Lung microvascular endothelial cell (primary cell): ENCODE results near the gene MORC1. TPM values are rescaled to one million over a fixed set of nuclear protein-coding genes. Genes with fewer than 3 reads are reported as not detected.
"Not testable (repeated sequence)": the region's sequence is repeated elsewhere in the genome, so short reads cannot be mapped to it uniquely, and the experiment has no call there.

Experiments
- DNase-seq, 2 donors: peaks; one replicate each; pipeline versions ENCODE4 v3.0.0 to v3.0.0-alpha.2; 2010; ENCODE audit warnings: low read depth in 2 of 2
- total RNA-seq: library from RNA; depleted of rRNA; stranded (reverse); fragments of >200 nt; gene quantifications from 2 replicates; pipeline ENCODE4 v1.2.1, GENCODE V29; 2014

MORC1 gene
- total RNA-seq, 1 donor from 2014 or later = not detected

DNA sequence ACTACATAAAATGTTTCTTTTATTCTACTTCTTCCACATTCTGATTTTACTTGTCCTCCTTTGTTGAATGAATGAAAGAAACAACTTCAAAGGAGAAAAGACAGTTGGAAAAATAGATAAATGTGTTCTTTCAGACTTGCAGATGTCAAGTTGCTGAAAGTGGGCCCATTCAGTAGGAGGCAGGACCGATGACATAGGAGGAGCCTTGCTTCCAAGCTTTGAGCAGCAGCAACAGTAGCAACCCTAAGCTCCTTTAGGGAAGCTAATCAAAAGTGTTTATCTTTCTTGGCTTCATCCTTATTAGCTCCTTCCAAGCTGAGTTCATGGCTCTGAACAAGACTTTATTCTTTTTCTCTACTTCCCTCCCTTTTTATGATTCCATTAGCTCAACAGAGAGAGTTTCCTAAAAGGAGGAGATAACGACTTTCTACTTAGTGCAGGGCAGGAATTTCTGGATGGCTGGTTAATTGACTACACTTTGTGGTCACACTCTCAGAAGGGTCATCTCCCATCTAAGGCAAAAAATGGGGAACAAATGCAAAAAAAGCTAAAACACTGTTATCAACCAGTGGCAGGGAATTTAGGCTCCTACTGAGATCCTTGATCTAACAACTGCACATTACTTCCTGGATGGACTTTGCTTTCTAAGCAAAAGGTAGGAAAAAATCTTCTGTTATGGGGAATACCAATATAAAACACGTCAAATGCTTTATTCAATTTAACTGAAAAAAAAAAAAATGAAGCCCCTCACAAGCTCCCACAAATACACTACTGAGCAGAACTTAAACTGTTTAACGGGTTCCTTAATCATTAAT lies 4.8 kb downstream of the MORC1 start:
- no peak for DNase-seq

- no peak for DNase-seq
Measured at GRCh38 chr3:109109574-109109973, 8.4 kb downstream of the MORC1 start.

- no peak for DNase-seq
Measured at GRCh38 chr3:109098079-109098644, 19.8 kb downstream of the MORC1 start.

GRCh38 chr3:109095166-109095565 lies 22.8 kb downstream of the MORC1 start:
- no peak for DNase-seq

- no peak for DNase-seq
Measured at GRCh38 chr3:109093561-109093960, 24.4 kb downstream of the MORC1 start.

DNA sequence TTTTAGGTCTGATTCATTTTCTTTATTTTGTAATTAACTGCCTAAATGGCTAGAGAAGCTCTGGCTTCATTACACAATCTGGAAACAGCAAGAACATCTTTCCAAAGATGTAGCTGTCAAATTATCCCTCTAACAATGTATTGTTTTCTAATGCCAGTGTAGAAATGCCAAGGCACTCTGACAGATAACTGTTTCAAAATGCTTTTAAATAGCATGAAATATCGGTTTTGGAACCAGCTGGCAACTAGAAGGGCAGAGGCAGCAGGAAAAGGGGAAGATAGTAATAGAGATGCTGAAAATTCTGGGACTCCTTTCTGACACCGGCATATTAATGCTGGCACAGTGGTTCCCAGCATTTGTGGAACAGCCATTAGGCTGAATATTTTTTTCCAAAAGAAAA lies 26.1 kb downstream of the MORC1 start:
- DNase-seq = no peak

DNA sequence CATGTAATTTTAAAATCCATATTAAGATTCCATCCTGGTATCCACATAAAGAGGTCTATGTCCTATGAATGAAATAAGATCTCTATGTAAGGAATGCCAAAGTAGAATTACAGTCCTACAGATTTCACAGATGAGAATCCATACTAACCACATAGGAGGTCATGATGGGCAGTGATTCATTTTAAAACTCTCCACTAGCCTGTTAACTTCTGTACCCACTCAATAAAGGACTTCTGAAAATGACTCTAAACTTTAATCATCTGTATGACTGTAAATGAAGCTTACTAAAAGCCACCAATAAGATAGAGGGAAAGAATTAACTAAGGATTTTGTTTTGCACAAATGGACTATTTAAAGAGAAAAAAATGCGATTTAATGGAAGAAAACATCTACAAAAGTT lies 28.7 kb downstream of the MORC1 start:
- no peak for DNase-seq

- peak; percentile 59 to 72 for DNase-seq
Measured at GRCh38 chr3:109081746-109082510, 36.0 kb downstream of the MORC1 start.

DNA sequence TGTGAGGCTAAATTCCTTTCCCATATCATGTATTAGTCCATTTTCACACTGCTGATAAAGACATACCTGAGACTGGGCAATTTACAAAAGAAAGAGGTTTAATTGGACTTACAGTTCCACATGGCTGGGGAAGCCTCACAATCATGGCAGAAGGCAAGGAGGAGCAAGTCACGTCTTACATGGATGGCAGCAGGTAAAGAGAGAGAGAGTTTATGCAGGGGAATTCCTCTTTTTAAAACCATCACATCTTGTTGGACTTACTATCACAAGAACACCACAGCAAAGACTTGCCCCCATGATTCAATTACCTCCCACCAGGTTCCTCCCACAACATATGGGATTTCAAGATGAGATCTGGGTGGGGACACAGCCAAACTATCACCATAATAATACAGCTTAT lies 37.8 kb downstream of the MORC1 start:
- DNase-seq = not testable (repeated sequence)

DNA sequence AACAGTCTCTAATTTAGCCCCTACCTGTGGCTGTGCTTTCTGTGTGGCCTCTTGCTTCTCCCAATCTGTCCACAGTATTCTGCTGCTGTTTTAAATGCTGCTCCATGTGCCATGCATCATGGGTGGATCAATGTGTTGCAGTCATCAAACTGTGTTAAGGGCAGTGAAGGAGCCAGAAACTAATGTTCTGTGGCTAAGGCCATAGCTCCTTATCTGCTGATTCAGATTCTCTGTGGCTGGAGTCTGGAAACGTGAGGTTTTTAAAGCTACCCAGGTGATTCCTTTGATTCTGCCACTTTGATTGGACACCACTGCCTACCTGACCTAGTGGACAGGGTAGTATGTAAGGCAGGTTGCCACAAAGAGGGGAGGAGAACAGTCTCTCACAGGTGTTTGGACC lies 44.8 kb downstream of the MORC1 start:
- DNase-seq = no peak

DNA sequence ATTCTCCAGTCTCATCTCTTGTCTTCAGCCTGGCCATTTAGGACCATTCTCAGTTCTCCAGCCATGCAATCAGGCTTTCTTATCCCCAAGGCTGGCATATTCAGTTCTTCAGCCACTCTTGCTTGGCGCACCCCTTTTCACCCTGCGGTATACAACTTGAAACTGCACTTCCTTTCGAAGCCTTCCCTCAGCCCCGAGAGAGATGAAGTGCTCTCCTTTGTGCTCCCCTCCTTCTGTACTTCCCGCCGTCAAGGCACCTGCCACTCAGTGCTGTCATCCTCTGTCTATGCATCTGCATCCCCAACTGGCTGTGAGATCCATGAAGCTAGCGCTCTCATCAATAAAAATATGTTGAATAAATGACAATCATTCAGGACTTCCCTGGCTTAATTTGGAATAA lies 45.7 kb downstream of the MORC1 start:
- DNase-seq = no peak

DNA sequence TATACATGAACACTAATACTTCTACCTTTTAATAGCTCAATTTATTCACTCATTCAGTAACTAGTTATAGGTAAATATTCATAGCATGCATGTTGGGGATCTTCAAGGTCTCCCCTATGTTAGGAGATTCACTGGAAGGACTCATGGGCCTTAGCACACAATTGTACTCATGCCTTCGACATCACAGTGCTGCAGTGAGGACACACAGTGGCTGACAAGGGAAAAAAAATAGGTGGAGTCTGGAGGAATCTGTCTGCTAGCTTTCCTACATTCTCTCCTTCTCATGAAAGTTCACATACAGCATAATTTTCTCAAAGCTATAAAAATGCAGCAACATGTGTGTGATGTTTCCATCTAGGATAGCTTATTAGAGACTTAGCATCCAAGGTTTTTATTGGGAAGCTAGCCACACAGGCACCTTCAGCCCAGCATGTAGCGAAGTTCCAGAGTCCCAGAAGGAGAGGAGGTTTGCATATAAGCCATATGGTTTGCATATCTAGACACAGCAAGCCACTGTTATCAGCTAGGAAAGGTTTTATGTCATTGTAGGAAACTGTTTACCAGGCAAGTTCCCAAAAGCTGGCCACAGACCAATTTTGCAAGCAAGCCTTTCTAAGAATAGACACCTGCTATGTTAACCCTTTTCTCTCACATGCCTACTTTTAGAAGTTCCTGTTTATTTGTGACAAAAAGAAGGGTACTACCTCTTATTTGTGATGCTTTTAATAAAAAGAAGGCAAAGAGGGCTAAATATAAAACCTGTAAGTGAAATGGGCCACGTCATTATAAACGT lies 46.4 kb downstream of the MORC1 start:
- no peak for DNase-seq

DNA sequence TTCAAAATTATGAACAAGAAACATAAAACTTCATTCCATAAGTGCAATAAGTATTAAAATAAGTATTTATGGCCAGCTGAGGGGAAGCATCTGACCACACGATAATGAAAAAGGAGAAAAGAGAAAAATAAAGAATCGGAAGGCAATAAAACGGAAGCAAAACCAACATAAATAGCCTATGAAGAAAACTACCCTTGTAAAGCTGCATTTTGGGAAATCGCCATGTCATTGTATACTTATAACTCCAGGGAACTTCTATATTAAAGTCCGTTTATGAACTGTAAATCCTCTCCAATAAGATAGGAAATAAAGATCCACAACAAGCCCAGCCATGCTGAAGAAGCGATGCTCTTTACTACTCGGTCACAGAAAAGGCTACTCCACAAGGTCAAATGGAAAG lies 47.7 kb downstream of the MORC1 start:
- DNase-seq = no peak

DNA sequence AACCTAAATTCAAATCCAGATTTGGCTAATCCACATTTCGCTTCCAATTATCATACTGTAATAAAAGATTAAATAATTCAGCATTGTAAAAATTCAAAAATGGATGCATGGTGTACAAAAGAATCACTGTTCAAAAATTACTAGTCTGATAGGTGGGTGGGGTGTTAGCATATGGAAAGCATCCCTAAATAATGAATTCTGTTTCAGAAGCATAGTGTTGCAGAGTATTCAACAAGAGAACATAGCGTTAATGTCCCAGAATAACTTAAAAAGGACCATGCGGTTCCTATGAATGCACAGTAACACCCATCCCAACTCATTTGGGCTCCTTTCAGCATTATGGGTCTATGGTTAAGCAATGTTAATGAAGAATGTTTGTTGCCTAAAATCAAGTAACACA lies 51.1 kb downstream of the MORC1 start:
- DNase-seq = no peak

GRCh38 chr3:109059264-109059663 lies 58.7 kb downstream of the MORC1 start:
- no peak for DNase-seq

DNA sequence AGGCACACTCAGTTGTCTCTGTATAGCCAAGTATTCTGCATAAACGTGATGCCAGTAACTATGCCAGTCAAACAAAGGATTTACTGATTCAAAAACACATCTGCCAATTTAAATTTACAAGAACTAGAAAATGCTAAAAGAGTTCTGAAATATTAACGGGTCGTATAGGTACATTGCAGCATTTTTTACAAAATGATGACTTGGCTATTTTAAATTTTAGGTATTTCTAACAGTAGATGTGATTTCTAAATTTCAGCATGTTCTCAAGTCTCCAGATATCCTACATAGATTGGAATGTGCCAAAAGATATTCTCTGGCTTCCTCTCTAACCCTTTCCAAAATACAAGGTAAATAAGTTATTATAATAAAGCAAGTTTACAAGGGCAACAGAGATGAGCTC lies 60.3 kb downstream of the MORC1 start:
- DNase-seq = no peak

GRCh38 chr3:109057056-109057455 lies 60.9 kb downstream of the MORC1 start:
- no peak for DNase-seq

DNA sequence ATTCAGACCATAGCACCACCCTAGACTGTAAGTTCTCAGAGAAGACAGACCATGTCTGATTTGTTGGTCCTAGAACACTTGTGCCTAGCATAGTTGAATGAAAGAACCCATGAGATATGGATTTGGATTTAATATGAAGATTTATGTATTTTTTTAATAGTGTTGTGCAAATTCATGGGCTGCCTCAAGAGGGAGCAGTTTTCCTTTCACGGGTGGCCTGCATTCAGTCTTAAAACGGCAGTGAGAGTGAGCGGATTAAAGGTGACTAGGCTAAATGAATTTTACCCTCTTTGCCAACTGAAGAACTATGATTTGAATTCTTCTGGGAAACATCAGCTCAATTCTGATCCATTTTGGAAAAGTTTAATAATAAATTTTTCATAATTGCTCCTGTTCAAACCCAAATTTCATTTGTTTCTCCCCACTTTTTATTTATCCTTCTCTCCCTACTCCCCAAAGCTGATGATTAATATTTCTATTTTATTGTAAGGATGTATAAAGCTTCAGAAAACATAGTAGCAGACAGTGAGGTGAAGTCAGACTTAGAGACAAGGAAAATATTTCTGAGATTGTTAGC lies 67.3 kb downstream of the MORC1 start:
- DNase-seq = peak; percentile 50 to 54

- DNase-seq = no peak
Measured at GRCh38 chr3:109047366-109047765, 70.6 kb downstream of the MORC1 start.

DNA sequence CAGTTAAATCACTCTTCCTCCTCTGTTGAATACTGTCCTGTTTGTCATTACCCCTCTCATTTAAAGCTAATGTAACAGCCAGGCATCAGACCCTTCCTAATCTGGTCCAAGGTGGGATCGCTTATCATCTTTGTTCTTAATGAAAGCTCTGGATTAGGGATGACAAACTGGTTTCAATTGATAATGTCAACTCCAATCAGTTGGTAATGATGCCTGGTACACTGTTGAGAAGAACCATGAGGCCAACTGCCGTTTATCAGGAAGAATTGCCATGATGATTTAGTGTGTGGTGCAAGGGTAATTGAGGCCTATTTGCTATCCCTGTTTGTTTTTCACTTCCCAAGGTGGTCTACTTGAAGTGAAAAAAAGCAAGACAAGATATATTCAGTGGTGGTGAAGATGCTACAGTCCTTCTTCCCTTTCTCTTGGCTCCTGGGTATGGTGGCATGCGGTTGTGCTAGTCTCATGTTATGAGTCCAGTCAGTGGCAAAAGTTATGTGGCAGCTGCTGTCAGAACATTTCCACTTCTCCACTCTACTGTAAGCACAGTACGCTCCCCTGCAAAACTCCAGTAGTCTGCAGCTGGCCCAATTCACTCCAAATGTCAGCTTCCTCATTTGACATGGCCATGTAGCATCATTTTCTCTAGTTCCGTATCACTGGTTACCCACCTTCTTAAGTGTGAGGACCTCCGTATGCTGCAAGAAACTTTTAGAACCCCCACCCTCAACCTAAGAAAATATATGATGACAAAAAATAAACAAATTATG lies 72.5 kb downstream of the MORC1 start:
- no peak for DNase-seq

GRCh38 chr3:109035082-109035481 lies 82.9 kb downstream of the MORC1 start:
- DNase-seq = no peak
